OCI-LY1 (cell line): ENCODE data around the gene PSME2.

Source experiments
- EZH2 ChIP-seq: fragments of 200-600 bp; sonication (generic), shearing (Covaris generic); IDR thresholded peaks from 2 replicates; pipeline ENCODE4 v1.8.0; 2017; ENCODE audit warnings: borderline replicate concordance, mixed run types, mild to moderate bottlenecking, antibody characterized with exemption, low read length, moderate library complexity, mixed read lengths
- TF ChIP-seq, protein P1 (sequence below): fragments of 200-600 bp; sonication (generic), shearing (Covaris generic); IDR thresholded peaks from 2 replicates; pipeline ENCODE4 v1.5.1; 2017; ENCODE audit warnings: mild to moderate bottlenecking, antibody characterized with exemption, low read length, moderate library complexity, mixed read lengths

DNA sequence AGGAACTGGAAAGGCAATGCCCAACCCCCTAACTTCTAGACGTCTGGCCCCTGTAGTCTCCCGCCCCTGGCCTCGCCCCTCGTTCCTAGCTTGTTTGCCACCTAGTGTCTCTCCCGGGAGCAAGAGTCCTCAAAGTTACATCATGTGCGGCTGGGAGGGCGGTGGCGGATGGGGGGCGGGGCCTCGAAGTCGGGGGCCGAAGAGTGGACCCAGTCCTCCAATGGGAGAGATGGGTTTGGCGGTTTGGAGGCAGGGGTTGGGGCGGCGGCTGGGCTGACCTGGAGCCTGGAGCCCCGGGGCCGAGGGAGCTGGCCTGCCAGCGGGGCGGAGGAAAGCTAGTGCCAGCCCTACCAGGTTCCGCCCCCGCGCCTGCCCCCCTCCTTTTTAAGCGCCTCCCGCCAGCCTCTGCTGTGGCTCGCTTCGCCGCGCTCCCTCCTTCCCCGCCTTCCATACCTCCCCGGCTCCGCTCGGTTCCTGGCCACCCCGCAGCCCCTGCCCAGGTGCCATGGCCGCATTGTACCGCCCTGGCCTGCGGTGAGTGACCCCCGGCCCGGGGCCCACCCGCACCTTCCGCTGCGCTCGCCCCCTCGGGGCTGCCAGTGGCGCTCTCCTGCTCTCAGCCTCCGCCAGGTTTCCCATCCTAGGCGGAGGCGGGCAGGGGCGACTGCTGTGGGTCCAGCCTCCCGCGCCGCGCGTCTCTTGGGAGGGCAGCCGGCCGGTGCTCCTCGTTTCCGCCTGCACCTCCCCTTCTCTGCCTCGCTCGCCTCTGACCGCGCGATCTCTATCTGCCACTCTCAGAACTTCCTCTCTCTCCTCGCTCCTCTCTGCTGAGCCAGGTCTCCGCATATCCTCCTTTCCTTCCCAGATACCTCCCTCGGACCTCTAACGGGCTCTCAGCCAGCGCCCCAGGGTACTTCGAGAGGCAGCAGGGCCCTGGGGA lies 52.2 kb downstream of the PSME2 start, which contains the start of gene PCK2:
- TF ChIP-seq, protein P1, sequence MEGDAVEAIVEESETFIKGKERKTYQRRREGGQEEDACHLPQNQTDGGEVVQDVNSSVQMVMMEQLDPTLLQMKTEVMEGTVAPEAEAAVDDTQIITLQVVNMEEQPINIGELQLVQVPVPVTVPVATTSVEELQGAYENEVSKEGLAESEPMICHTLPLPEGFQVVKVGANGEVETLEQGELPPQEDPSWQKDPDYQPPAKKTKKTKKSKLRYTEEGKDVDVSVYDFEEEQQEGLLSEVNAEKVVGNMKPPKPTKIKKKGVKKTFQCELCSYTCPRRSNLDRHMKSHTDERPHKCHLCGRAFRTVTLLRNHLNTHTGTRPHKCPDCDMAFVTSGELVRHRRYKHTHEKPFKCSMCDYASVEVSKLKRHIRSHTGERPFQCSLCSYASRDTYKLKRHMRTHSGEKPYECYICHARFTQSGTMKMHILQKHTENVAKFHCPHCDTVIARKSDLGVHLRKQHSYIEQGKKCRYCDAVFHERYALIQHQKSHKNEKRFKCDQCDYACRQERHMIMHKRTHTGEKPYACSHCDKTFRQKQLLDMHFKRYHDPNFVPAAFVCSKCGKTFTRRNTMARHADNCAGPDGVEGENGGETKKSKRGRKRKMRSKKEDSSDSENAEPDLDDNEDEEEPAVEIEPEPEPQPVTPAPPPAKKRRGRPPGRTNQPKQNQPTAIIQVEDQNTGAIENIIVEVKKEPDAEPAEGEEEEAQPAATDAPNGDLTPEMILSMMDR = no peak; the same call in 1 of the 2 replicates
- no peak for TF ChIP-seq EZH2
